ENCODE data around the gene DNA2. TPM values are rescaled to one million over a fixed set of nuclear protein-coding genes. Genes with fewer than 3 reads are reported as not detected.

DNA2 gene
- total RNA-seq, 1 experiment from 2014 or later, result 29.0 TPM

DNA sequence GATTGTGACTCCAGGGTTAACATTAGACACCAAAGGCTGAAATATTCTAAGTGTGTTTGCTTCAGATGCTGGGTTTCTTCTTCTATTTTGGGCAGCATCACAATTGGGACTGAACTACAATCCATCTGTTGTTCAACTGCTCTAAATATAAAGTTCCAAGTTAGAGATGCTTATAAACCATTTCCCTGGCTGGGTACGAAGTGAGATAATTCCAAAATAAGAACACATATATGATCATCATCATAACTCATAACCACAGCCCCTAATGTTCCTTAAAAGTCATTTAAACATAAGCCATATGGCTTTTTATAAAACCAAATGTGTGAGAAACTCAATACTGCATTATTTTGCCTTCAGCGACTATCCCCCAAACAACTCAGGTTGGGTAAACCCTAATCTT is 28.8 kb downstream of the DNA2 start:
- TSS peak; percentile 59 for BruUV-seq (replicated peaks)
- intact Hi-C loops (cut with micrococcal nuclease; ENCODE audit: unreplicated experiment), result no loop called here
- DNase-seq (ENCODE audit: low read depth, low spot score) (no peak), ATAC-seq (no peak)
- H3K9me3 ChIP-seq (ENCODE audit: control insufficient read depth, insufficient read depth, low read depth, low read length), result no peaks in the 10 kb centered on the region
- no peak overlapping the region for H3K4me3 ChIP-seq (ENCODE audit: low read depth in 2 of 2, low read length in 2 of 2)
- H3K27ac ChIP-seq (ENCODE audit: low read length), result no peak overlapping the region
- H3K36me3 ChIP-seq (ENCODE audit: control insufficient read depth, insufficient read depth, low read length), result peaks cover 1% of the 10 kb centered on the region; the same call in 1 of the 2 replicates
- ChIA-PET CTCF (no interaction called here), POLR2A (no interaction called here)
- in situ Hi-C loops (cut with HindIII; ENCODE audit: low pct_unique_long_range_greater_than_20kb, low sequenced_read_pairs), result no loop called here
- TF ChIP-seq, protein P1, sequence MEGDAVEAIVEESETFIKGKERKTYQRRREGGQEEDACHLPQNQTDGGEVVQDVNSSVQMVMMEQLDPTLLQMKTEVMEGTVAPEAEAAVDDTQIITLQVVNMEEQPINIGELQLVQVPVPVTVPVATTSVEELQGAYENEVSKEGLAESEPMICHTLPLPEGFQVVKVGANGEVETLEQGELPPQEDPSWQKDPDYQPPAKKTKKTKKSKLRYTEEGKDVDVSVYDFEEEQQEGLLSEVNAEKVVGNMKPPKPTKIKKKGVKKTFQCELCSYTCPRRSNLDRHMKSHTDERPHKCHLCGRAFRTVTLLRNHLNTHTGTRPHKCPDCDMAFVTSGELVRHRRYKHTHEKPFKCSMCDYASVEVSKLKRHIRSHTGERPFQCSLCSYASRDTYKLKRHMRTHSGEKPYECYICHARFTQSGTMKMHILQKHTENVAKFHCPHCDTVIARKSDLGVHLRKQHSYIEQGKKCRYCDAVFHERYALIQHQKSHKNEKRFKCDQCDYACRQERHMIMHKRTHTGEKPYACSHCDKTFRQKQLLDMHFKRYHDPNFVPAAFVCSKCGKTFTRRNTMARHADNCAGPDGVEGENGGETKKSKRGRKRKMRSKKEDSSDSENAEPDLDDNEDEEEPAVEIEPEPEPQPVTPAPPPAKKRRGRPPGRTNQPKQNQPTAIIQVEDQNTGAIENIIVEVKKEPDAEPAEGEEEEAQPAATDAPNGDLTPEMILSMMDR (IDR thresholded peaks at IDR 0.05), result no peak
- TF ChIP-seq POLR2AphosphoS5 (IDR thresholded peaks at IDR 0.05; ENCODE audit: low read depth, low read length) (no peak), SIN3A (IDR thresholded peaks at IDR 0.05; ENCODE audit: borderline replicate concordance, insufficient read depth, low read depth, low read length) (no peak), TCF7L2 (IDR thresholded peaks at IDR 0.05; ENCODE audit: low read depth, low read length) (no peak)
- TF ChIP-seq, protein P2, sequence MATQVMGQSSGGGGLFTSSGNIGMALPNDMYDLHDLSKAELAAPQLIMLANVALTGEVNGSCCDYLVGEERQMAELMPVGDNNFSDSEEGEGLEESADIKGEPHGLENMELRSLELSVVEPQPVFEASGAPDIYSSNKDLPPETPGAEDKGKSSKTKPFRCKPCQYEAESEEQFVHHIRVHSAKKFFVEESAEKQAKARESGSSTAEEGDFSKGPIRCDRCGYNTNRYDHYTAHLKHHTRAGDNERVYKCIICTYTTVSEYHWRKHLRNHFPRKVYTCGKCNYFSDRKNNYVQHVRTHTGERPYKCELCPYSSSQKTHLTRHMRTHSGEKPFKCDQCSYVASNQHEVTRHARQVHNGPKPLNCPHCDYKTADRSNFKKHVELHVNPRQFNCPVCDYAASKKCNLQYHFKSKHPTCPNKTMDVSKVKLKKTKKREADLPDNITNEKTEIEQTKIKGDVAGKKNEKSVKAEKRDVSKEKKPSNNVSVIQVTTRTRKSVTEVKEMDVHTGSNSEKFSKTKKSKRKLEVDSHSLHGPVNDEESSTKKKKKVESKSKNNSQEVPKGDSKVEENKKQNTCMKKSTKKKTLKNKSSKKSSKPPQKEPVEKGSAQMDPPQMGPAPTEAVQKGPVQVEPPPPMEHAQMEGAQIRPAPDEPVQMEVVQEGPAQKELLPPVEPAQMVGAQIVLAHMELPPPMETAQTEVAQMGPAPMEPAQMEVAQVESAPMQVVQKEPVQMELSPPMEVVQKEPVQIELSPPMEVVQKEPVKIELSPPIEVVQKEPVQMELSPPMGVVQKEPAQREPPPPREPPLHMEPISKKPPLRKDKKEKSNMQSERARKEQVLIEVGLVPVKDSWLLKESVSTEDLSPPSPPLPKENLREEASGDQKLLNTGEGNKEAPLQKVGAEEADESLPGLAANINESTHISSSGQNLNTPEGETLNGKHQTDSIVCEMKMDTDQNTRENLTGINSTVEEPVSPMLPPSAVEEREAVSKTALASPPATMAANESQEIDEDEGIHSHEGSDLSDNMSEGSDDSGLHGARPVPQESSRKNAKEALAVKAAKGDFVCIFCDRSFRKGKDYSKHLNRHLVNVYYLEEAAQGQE (IDR thresholded peaks at IDR 0.05; ENCODE audit: insufficient read depth in 1 of 2, low read depth in 2 of 2, low read length in 1 of 2), result no peak
- no peaks in the 10 kb centered on the region for H3K27me3 ChIP-seq (ENCODE audit: control insufficient read depth, insufficient read depth, low read length)
- no peaks in the 10 kb centered on the region for H3K4me1 ChIP-seq (ENCODE audit: control insufficient read depth, insufficient read depth, low read length)

DNA sequence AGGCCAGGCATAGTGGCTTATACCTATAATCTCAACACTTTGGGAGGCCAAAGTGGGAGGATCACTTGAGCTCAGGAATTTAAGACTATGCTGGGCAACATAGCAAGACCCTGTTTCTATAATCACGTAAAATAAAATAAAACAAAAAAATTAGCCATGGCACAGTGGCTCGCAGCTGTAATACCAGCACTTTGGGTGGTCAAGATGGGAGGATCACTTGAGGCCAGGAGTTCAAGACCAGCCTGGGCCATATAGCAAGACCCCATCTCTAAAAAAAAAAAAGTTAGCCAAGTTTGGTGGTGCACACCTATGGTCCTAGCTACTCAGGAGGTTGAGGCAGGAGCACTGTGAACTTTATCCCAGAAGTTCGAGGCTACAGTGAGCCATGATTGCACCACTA is 30.9 kb downstream of the DNA2 start:
- ATAC-seq (no peak), DNase-seq (ENCODE audit: low read depth, low spot score) (no peak)

More for the DNA sequence above, 30.9 kb downstream of the DNA2 start:
- no peaks in the 10 kb centered on the region for H3K27me3 ChIP-seq (ENCODE audit: control insufficient read depth, insufficient read depth, low read length)
- TF ChIP-seq SIN3A (IDR thresholded peaks at IDR 0.05; ENCODE audit: borderline replicate concordance, insufficient read depth, low read depth, low read length), result no peak
- no peak for TF ChIP-seq POLR2AphosphoS5 (IDR thresholded peaks at IDR 0.05; ENCODE audit: low read depth, low read length)
- TF ChIP-seq TCF7L2 (IDR thresholded peaks at IDR 0.05; ENCODE audit: low read depth, low read length), result no peak
- TF ChIP-seq, protein P2 (IDR thresholded peaks at IDR 0.05; ENCODE audit: insufficient read depth in 1 of 2, low read depth in 2 of 2, low read length in 1 of 2), result no peak
- TF ChIP-seq, protein P1 (IDR thresholded peaks at IDR 0.05), result no peak
- POLR2A ChIA-PET, result no interaction called here
- no peak overlapping the region for H3K4me3 ChIP-seq (ENCODE audit: low read depth in 2 of 2, low read length in 2 of 2)
- H3K9me3 ChIP-seq (ENCODE audit: control insufficient read depth, insufficient read depth, low read depth, low read length), result no peaks in the 10 kb centered on the region
- in situ Hi-C loops (cut with HindIII; ENCODE audit: low pct_unique_long_range_greater_than_20kb, low sequenced_read_pairs), result no loop called here
- H3K27ac ChIP-seq (ENCODE audit: low read length), result no peak overlapping the region
- CTCF ChIA-PET, result no interaction called here
- BruUV-seq (replicated peaks), result no TSS peak
- H3K4me1 ChIP-seq (ENCODE audit: control insufficient read depth, insufficient read depth, low read length), result no peaks in the 10 kb centered on the region
- intact Hi-C loops (cut with micrococcal nuclease; ENCODE audit: unreplicated experiment), result no loop called here
- no peaks in the 10 kb centered on the region for H3K36me3 ChIP-seq (ENCODE audit: control insufficient read depth, insufficient read depth, low read length)
